Measurements from ENCODE around the gene HBS1L.

DNA sequence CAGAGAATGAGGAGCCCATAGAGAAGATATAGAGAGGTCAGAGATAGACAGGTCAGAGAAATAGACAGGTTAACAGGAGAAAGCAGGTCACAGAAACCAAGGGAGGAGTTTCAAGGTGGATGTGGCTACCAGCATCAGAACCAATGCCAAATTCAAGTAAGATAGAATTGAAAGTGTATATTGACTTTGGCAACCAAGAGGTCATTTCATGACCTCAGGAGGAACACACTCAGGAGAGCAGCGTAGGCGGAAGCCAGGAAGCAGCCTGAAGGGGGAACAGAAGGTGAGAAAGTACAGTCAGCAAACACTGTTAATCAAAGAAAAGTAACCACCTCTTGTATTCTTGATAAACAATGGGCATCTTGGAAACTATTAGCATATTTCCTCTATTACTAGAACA lies 70.8 kb downstream of the HBS1L start:
- no peak for TF ChIP-seq HDAC6 (IDR thresholded peaks at IDR 0.05; ENCODE audit: low read depth, low read length)
- TF ChIP-seq, protein P1, sequence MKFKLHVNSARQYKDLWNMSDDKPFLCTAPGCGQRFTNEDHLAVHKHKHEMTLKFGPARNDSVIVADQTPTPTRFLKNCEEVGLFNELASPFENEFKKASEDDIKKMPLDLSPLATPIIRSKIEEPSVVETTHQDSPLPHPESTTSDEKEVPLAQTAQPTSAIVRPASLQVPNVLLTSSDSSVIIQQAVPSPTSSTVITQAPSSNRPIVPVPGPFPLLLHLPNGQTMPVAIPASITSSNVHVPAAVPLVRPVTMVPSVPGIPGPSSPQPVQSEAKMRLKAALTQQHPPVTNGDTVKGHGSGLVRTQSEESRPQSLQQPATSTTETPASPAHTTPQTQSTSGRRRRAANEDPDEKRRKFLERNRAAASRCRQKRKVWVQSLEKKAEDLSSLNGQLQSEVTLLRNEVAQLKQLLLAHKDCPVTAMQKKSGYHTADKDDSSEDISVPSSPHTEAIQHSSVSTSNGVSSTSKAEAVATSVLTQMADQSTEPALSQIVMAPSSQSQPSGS (CRISPR knock-in tag; IDR thresholded peaks at IDR 0.05), result no peak
- TF ChIP-seq RAD21 (CRISPR knock-in tag; conservative IDR thresholded peaks at IDR 0.05 in 1 of 2, IDR thresholded peaks at IDR 0.05 in 1 of 2), result no peak
- no peak for TF ChIP-seq SMAD2 (IDR thresholded peaks at IDR 0.05; ENCODE audit: low read depth, low read length)
- TF ChIP-seq YY1 (IDR thresholded peaks at IDR 0.05; ENCODE audit: borderline replicate concordance in 1 of 3, control insufficient read depth in 1 of 3, extremely low read depth in 1 of 3, insufficient read depth in 3 of 3, insufficient read length in 1 of 3, insufficient replicate concordance in 2 of 3, low read depth in 1 of 3, low read length in 2 of 3), result no peak
- no peak for TF ChIP-seq ZNF695 (CRISPR knock-in tag; IDR thresholded peaks at IDR 0.05)
- TF ChIP-seq, protein P2, sequence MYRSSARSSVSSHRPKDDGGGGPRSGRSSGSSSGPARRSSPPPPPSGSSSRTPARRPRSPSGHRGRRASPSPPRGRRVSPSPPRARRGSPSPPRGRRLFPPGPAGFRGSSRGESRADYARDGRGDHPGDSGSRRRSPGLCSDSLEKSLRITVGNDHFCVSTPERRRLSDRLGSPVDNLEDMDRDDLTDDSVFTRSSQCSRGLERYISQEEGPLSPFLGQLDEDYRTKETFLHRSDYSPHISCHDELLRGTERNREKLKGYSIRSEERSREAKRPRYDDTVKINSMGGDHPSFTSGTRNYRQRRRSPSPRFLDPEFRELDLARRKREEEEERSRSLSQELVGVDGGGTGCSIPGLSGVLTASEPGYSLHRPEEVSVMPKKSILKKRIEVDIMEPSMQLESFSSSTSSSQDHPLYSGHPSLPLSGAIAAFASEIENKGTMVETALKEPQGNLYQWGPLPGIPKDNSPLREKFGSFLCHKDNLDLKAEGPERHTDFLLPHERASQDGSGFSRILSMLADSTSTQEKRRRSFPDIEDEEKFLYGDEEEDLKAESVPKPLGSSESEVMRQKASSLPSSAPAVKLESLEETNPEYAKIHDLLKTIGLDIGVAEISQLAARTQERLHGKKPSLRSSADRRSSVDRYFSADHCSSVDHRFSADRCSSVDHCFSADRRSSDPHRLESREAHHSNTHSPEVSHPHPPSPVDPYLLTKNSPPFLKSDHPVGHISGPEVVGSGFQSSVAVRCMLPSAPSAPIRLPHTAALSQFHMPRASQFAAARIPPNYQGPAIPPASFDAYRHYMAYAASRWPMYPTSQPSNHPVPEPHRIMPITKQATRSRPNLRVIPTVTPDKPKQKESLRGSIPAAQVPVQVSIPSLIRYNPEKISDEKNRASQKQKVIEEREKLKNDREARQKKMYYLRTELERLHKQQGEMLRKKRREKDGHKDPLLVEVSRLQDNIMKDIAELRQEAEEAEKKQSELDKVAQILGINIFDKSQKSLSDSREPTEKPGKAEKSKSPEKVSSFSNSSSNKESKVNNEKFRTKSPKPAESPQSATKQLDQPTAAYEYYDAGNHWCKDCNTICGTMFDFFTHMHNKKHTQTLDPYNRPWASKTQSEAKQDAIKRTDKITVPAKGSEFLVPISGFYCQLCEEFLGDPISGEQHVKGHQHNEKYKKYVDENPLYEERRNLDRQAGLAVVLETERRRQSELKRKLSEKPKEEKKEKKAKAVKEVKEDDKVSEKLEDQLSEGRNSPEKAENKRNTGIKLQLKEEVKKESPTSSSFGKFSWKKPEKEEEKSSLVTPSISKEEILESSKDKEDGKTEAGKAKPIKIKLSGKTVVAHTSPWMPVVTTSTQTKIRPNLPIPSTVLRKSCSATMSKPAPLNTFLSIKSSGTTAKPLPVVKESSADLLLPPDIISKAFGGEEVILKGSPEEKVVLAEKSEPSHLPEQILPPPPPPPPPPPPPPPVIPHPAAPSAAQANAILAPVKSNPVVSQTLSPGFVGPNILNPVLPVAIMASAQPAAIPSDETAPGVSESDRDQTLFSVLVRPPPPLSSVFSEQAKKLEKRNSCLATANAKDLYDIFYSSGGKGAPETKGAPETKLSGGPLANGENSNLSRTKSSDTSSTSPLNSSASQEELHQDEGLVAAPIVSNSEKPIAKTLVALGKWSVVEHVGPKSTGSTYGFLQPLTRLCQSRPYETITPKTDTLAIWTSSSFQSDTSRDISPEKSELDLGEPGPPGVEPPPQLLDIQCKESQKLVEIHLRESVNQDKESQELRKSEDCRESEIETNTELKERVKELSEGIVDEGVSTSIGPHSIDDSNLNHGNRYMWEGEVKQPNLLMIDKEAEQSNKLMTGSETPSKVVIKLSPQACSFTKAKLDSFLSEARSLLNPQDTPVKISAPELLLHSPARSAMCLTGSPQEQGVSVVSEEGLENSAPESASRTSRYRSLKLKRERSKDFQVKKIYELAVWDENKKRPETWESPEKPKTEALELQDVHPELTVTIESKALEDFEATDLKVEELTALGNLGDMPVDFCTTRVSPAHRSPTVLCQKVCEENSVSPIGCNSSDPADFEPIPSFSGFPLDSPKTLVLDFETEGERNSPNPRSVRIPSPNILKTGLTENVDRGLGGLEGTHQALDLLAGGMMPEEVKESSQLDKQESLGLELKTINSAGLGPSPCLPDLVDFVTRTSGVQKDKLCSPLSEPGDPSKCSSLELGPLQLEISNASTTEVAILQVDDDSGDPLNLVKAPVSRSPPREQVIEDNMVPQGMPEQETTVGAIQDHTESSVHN (IDR thresholded peaks at IDR 0.05; ENCODE audit: borderline replicate concordance in 1 of 2, low read depth in 1 of 2), result no peak
- TF ChIP-seq SRSF3 (IDR thresholded peaks at IDR 0.05; ENCODE audit: insufficient read depth, low read length), result no peak
- TF ChIP-seq POLR2AphosphoS5 (IDR thresholded peaks at IDR 0.05; ENCODE audit: control insufficient read depth, insufficient read depth, low read depth, low read length), result no peak
- TF ChIP-seq ZNF217 (CRISPR knock-in tag; IDR thresholded peaks at IDR 0.05), result no peak
